CD14-positive monocyte (primary cell): ENCODE data around the gene SLC12A2. TPM values are rescaled to one million over a fixed set of nuclear protein-coding genes. Genes with fewer than 3 reads are reported as not detected.

Experiments
- DNase-seq, 3 donors: peaks; one replicate each; pipeline ENCODE4 v3.0.0-alpha.2; 2011 to 2022
- H2AFZ ChIP-seq: 2 replicates; pipeline ENCODE4 v1.6.0; 2012; ENCODE audit warnings: mild to moderate bottlenecking, low read depth, low read length, inconsistent platforms; ENCODE audit not compliant: insufficient read depth, poor library complexity, severe bottlenecking
- H3K27ac ChIP-seq, 2 donors: 1 replicate in 1 of 2; 2 replicates in 1 of 2; pipeline ENCODE4 v1.5.1; 2012 to 2013; ENCODE audit warnings: low read length in 2 of 2, control low read depth in 1 of 2, inconsistent platforms in 1 of 2, low read depth in 1 of 2, mild to moderate bottlenecking in 1 of 2
- H3K27me3 ChIP-seq, 2 donors: one replicate each; pipeline versions ENCODE4 v1.6.0 to v1.6.1; 2011 to 2013; ENCODE audit warnings: low read length in 2 of 2; ENCODE audit not compliant: control insufficient read depth in 2 of 2, insufficient read depth in 2 of 2
- H3K36me3 ChIP-seq, 2 donors: replicated peaks in 1 of 2; 1 replicate in 1 of 2; 2 replicates in 1 of 2; pipeline versions ENCODE4 v1.5.1 to v1.6.1; 2012 to 2013; ENCODE audit warnings: low read length in 2 of 2, control low read depth in 1 of 2, inconsistent platforms in 1 of 2, mild to moderate bottlenecking in 1 of 2; ENCODE audit not compliant: insufficient read depth in 2 of 2, control insufficient read depth in 1 of 2
- H3K4me1 ChIP-seq, 2 donors: 1 replicate in 1 of 2; 2 replicates in 1 of 2; pipeline versions ENCODE4 v1.5.1 to v1.6.1; 2012 to 2013; ENCODE audit warnings: low read length in 2 of 2, control low read depth in 1 of 2, inconsistent platforms in 1 of 2, mild to moderate bottlenecking in 1 of 2, moderate library complexity in 1 of 2; ENCODE audit not compliant: insufficient read depth in 2 of 2, control insufficient read depth in 1 of 2
- H3K4me2 ChIP-seq: replicated peaks from 2 replicates; pipeline ENCODE3; 2012; ENCODE audit warnings: low read length, moderate library complexity, mild to moderate bottlenecking; ENCODE audit not compliant: poor library complexity, severe bottlenecking; ENCODE audit errors: extremely low read depth
- H3K4me3 ChIP-seq, 3 experiments: fragments of 200-600 bp in 1 of 3; sonication (generic) in 1 of 3; replicated peaks in 1 of 3; 1 replicate in 2 of 3; 2 replicates in 1 of 3; pipeline ENCODE4 v1.5.1; 2011 to 2013; ENCODE audit warnings: low read length in 3 of 3, mild to moderate bottlenecking in 3 of 3, control low read depth in 2 of 3, low read depth in 2 of 3, inconsistent platforms in 1 of 3, moderate library complexity in 1 of 3
- H3K79me2 ChIP-seq: 2 replicates; pipeline ENCODE4 v1.6.0; 2012; ENCODE audit warnings: mild to moderate bottlenecking, control low read depth, inconsistent platforms, low read length, moderate library complexity; ENCODE audit not compliant: insufficient read depth
- H3K9ac ChIP-seq: 2 replicates; pipeline ENCODE4 v1.6.0; 2017; ENCODE audit warnings: low read length, mild to moderate bottlenecking; ENCODE audit not compliant: insufficient read depth, poor library complexity, severe bottlenecking
- H3K9me3 ChIP-seq, 2 donors: replicated peaks in 1 of 2; 1 replicate in 1 of 2; 2 replicates in 1 of 2; pipeline versions ENCODE4 v1.5.1 to v1.6.1; 2012 to 2013; ENCODE audit warnings: low read length in 2 of 2, control low read depth in 1 of 2; ENCODE audit not compliant: control insufficient read depth in 1 of 2, insufficient read depth in 1 of 2
- H4K20me1 ChIP-seq: 2 replicates; pipeline ENCODE4 v1.6.0; 2012; ENCODE audit warnings: mild to moderate bottlenecking, low read length, control low read depth, moderate library complexity; ENCODE audit not compliant: insufficient read depth
- H3K27ac Mint-ChIP-seq, 7 donors: one replicate each; pipeline ENCODE4 v1.8.0; 2020; ENCODE audit warnings: mild to moderate bottlenecking in 7 of 7, mixed read lengths in 7 of 7, moderate library complexity in 6 of 7, inconsistent platforms in 2 of 7
- H3K27me3 Mint-ChIP-seq, 3 donors: one replicate each; pipeline ENCODE4 v1.8.0; 2021 to 2022; ENCODE audit warnings: low read depth in 3 of 3, mild to moderate bottlenecking in 3 of 3, mixed read lengths in 3 of 3, moderate library complexity in 3 of 3, inconsistent platforms in 1 of 3
- H3K36me3 Mint-ChIP-seq, 2 donors: one replicate each; pipeline ENCODE4 v1.8.0; 2020; ENCODE audit warnings: mixed read lengths in 2 of 2, inconsistent platforms in 1 of 2, mild to moderate bottlenecking in 1 of 2
- H3K4me1 Mint-ChIP-seq: one replicate; pipeline ENCODE4 v1.8.0; 2020; ENCODE audit warnings: mild to moderate bottlenecking, mixed read lengths
- H3K4me3 Mint-ChIP-seq, 2 donors: one replicate each; pipeline ENCODE4 v1.8.0; 2020; ENCODE audit warnings: mild to moderate bottlenecking in 2 of 2, mixed read lengths in 2 of 2, moderate library complexity in 1 of 2
- H3K9me3 Mint-ChIP-seq, 7 donors: one replicate each; pipeline ENCODE4 v1.8.0; 2020 to 2022; ENCODE audit warnings: mixed read lengths in 7 of 7, mild to moderate bottlenecking in 6 of 7, moderate library complexity in 6 of 7, inconsistent platforms in 2 of 7
- WGBS: methylation state at CpG from one replicate; pipeline ENCODE4 v1.1.5; 2013; ENCODE audit warnings: missing lambda C conversion rate; ENCODE audit not compliant: insufficient coverage; 5-methylcytosine and 5-hydroxymethylcytosine counted together
- intact Hi-C, 2 donors: fragments of 100-400 bp; cut with micrococcal nuclease; formaldehyde crosslinking; loops; one replicate each; pipeline versions ENCODE4 v1.15.0 to v1.15.1; 2023
- polyA plus RNA-seq, 3 donors: library from polyadenylated mRNA; depleted of rRNA in 1 of 3; unstranded in 2 of 3; stranded (reverse) in 1 of 3; fragments of 300-500 nt in 2 of 3; fragments of >200 nt in 1 of 3; fragmentation: Illumina TruSeq in 2 of 3; gene quantifications; 1 replicate in 2 of 3; 2 replicates in 1 of 3; pipeline ENCODE4 v1.2.3, GENCODE V29; 2012 to 2021
- TF ChIP-seq, protein P1 (sequence below): fragments of 200-600 bp; IDR thresholded peaks from one replicate; pipeline ENCODE4 v1.8.0; 2022; ENCODE audit warnings: antibody characterized with exemption, mild to moderate bottlenecking

Gene SLC12A2
- polyA plus RNA-seq, 3 donors: 1.0 to 1.2 (median 1.0) TPM

DNA sequence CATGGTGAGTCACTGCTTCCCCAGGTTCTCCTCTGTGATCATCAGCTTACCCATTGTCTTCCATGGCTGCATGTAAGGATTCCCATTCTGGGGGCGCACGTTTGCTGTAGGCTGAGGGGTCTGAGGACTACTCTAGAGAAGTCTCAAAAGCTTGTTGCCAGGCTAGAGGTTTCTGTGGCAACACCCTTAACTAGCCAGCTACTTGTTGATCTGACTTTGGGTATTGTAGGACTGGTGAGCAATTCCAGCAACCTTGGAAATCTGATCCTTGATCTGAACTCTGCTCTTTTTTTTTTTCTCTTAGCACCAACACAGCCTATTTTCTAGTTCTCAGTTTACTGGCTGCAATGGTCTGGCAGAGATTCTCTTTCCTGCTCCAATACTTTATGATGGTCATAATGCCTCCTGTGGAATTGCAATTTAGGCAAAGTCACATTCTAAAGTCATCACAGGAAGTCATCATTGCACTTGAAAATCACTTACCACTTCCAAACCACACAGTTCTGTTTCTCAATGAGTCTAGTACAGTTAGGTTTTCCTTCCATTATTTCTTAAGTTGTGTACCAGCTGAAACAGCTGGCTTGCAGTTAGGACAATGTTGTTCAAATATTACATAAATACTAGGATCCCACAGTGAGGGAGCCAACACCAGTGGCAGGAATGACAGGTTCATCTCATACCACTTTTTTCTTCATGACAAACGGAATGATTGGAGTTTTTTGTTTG, 110.3 kb downstream of the SLC12A2 start:
- H3K27ac Mint-ChIP-seq: no peak overlapping the region
- Histone ChIP-seq H3K9ac (no peak overlapping the region), H3K4me1 (no peaks in the 10 kb centered on the region), H3K4me3 (no peak overlapping the region), H3K27ac (no peak overlapping the region), H4K20me1 (no peaks in the 10 kb centered on the region), H3K79me2 (no peaks in the 10 kb centered on the region), H3K27me3 (no peaks in the 10 kb centered on the region), H3K4me2 (no peak overlapping the region), H3K9me3 (no peaks in the 10 kb centered on the region), H2AFZ (no peak overlapping the region), H3K36me3 (no peaks in the 10 kb centered on the region)
- no peak overlapping the region for H3K4me3 Mint-ChIP-seq
- H3K36me3 Mint-ChIP-seq: no peaks in the 10 kb centered on the region
- WGBS: no CpG with 5 or more reads among the region's 3 CpGs
- TF ChIP-seq, protein P1, sequence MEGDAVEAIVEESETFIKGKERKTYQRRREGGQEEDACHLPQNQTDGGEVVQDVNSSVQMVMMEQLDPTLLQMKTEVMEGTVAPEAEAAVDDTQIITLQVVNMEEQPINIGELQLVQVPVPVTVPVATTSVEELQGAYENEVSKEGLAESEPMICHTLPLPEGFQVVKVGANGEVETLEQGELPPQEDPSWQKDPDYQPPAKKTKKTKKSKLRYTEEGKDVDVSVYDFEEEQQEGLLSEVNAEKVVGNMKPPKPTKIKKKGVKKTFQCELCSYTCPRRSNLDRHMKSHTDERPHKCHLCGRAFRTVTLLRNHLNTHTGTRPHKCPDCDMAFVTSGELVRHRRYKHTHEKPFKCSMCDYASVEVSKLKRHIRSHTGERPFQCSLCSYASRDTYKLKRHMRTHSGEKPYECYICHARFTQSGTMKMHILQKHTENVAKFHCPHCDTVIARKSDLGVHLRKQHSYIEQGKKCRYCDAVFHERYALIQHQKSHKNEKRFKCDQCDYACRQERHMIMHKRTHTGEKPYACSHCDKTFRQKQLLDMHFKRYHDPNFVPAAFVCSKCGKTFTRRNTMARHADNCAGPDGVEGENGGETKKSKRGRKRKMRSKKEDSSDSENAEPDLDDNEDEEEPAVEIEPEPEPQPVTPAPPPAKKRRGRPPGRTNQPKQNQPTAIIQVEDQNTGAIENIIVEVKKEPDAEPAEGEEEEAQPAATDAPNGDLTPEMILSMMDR: no peak
- DNase-seq: no peak
- peaks cover 0 to under 1% (median 0%) of the 10 kb centered on the region in 3 donors for H3K27me3 Mint-ChIP-seq
- peaks cover 0 to 4% (median 0%) of the 10 kb centered on the region in 7 donors for H3K9me3 Mint-ChIP-seq
- intact Hi-C loops: no loop called here
- H3K4me1 Mint-ChIP-seq: no peaks in the 10 kb centered on the region

DNA sequence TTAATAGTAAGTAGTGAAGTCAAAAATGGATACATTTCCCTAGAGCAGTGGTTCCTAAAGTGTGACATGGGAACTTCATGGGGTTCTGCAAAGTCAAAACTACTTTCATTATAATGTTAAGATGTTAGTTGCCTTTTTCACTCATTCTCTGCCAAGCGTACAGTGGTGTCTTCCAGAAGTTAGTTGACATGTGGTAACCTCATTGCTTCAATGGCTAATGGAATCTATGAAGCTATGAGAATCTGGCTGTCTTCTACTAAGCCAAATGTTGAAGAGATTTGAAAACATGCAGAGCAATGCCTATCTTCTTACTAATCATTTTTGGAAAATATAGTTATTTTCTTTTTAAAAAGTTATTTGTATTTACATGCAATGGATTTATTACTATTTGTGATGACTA, 111.8 kb downstream of the SLC12A2 start:
- H3K27me3 Mint-ChIP-seq: peaks cover 0 to 6% (median 2%) of the 10 kb centered on the region in 3 donors
- WGBS: no CpG with 5 or more reads among the region's 1 CpG
- H3K4me2 ChIP-seq: no peak overlapping the region
- H3K27me3 ChIP-seq: no peaks in the 10 kb centered on the region
- no peak overlapping the region for H3K27ac ChIP-seq
- no peaks in the 10 kb centered on the region for H4K20me1 ChIP-seq
- H3K79me2 ChIP-seq: no peaks in the 10 kb centered on the region
- H3K4me3 ChIP-seq: no peak overlapping the region
- no peaks in the 10 kb centered on the region for H3K4me1 Mint-ChIP-seq
- no peaks in the 10 kb centered on the region for H3K9me3 ChIP-seq
- H3K27ac Mint-ChIP-seq: no peak overlapping the region
- H3K4me1 ChIP-seq: no peaks in the 10 kb centered on the region
- no peak for DNase-seq
- no peaks in the 10 kb centered on the region for H3K36me3 Mint-ChIP-seq
- TF ChIP-seq, protein P1: no peak
- intact Hi-C loops: no loop called here
- no peak overlapping the region for H3K4me3 Mint-ChIP-seq
- H3K9ac ChIP-seq: no peak overlapping the region
- H2AFZ ChIP-seq: no peak overlapping the region
- no peaks in the 10 kb centered on the region for H3K36me3 ChIP-seq
- H3K9me3 Mint-ChIP-seq: peaks cover 0 to 4% (median 0%) of the 10 kb centered on the region in 7 donors
